Measurements from ENCODE around the gene ZNF835.
A peak's percentile ranks its signal among the peaks of the same experiment; 100 is the strongest.

The ZNF835 gene

GRCh38 chr19:56661248-56661647, 10.3 kb downstream of the ZNF835 start:
- no peak overlapping the region for H3K4me3 ChIP-seq (ENCODE audit: low read depth, low read length)
- no peak overlapping the region for H3K27ac ChIP-seq
- no peaks in the 10 kb centered on the region for H3K9me3 ChIP-seq (ENCODE audit: severe bottlenecking)
- DNase-seq: no peak
- TF ChIP-seq CTCF (IDR thresholded peaks at IDR 0.05; ENCODE audit: low read depth, low read length): no peak
- peaks cover 21% of the 10 kb centered on the region for H3K36me3 ChIP-seq
- H3K27me3 ChIP-seq (ENCODE audit: insufficient read depth, low read depth, severe bottlenecking): no peaks in the 10 kb centered on the region

GRCh38 chr19:56660381-56661107, 11.0 kb downstream of the ZNF835 start:
- DNase-seq: no peak
- Histone ChIP-seq H3K9me3 (ENCODE audit: severe bottlenecking) (no peaks in the 10 kb centered on the region), H3K4me3 (ENCODE audit: low read depth, low read length) (no peak overlapping the region), H3K27me3 (ENCODE audit: insufficient read depth, low read depth, severe bottlenecking) (no peaks in the 10 kb centered on the region), H3K27ac (no peak overlapping the region), H3K36me3 (peaks cover 21% of the 10 kb centered on the region)
- TF ChIP-seq CTCF (IDR thresholded peaks at IDR 0.05; ENCODE audit: low read depth, low read length): peak; percentile 47

- H3K27me3 ChIP-seq (ENCODE audit: insufficient read depth, low read depth, severe bottlenecking): no peaks in the 10 kb centered on the region
- no peaks in the 10 kb centered on the region for H3K9me3 ChIP-seq (ENCODE audit: severe bottlenecking)
- no peak overlapping the region for H3K4me3 ChIP-seq (ENCODE audit: low read depth, low read length)
- DNase-seq: no peak
- H3K27ac ChIP-seq: no peak overlapping the region
- TF ChIP-seq CTCF (IDR thresholded peaks at IDR 0.05; ENCODE audit: low read depth, low read length): no peak
- H3K36me3 ChIP-seq: no peaks in the 10 kb centered on the region
Measured at GRCh38 chr19:56654151-56654550, 17.4 kb downstream of the ZNF835 start.

GRCh38 chr19:56643460-56643955, 28.0 kb downstream of the ZNF835 start:
- H3K9me3 ChIP-seq (ENCODE audit: severe bottlenecking): no peaks in the 10 kb centered on the region
- TF ChIP-seq CTCF (IDR thresholded peaks at IDR 0.05; ENCODE audit: low read depth, low read length): no peak
- no peak overlapping the region for H3K27ac ChIP-seq

GRCh38 chr19:56642711-56643459, 28.7 kb downstream of the ZNF835 start, which contains the start of gene SMIM17:
SMIM17 (plus strand) TSS chr19:56643159; CDS start chr19:56645668, 2,509 bp downstream.
- H3K36me3 ChIP-seq: no peaks in the 10 kb centered on the region
- no peak for TF ChIP-seq CTCF (IDR thresholded peaks at IDR 0.05; ENCODE audit: low read depth, low read length)
- peak; percentile 19 for DNase-seq
- H3K9me3 ChIP-seq (ENCODE audit: severe bottlenecking): no peaks in the 10 kb centered on the region
- H3K4me3 ChIP-seq (ENCODE audit: low read depth, low read length): peak within 1 kb of the TSS; percentile 63
- H3K27ac ChIP-seq: no peak within 1 kb of the TSS
- no peaks in the 10 kb centered on the region for H3K27me3 ChIP-seq (ENCODE audit: insufficient read depth, low read depth, severe bottlenecking)

More at GRCh38 chr19:56643460-56643955, 28.0 kb downstream of the ZNF835 start:
- no peak for DNase-seq
- H3K36me3 ChIP-seq: no peaks in the 10 kb centered on the region
- peak overlapping the region; percentile 63 for H3K4me3 ChIP-seq (ENCODE audit: low read depth, low read length)
- H3K27me3 ChIP-seq (ENCODE audit: insufficient read depth, low read depth, severe bottlenecking): no peaks in the 10 kb centered on the region
